Measurements from ENCODE around the gene SH2D5.
A peak's percentile ranks its signal among the peaks of the same experiment; 100 is the strongest.

Gene SH2D5

GRCh38 chr1:20684050-20684620 lies 48.4 kb downstream of the SH2D5 start:
- H3K4me1 ChIP-seq = no peaks in the 10 kb centered on the region
- no peak overlapping the region for H3K9ac ChIP-seq
- H3K27me3 ChIP-seq (ENCODE audit: control insufficient read depth, insufficient read depth, low read length) = no peaks in the 10 kb centered on the region
- no peak overlapping the region for H3K4me2 ChIP-seq (ENCODE audit: low read length)
- no peak overlapping the region for H3K4me3 ChIP-seq (ENCODE audit: low read depth, low read length)
- no peaks in the 10 kb centered on the region for H3K9me3 ChIP-seq (ENCODE audit: control insufficient read depth, low read length)
- H2AFZ ChIP-seq = no peak overlapping the region
- TF ChIP-seq, protein P1, sequence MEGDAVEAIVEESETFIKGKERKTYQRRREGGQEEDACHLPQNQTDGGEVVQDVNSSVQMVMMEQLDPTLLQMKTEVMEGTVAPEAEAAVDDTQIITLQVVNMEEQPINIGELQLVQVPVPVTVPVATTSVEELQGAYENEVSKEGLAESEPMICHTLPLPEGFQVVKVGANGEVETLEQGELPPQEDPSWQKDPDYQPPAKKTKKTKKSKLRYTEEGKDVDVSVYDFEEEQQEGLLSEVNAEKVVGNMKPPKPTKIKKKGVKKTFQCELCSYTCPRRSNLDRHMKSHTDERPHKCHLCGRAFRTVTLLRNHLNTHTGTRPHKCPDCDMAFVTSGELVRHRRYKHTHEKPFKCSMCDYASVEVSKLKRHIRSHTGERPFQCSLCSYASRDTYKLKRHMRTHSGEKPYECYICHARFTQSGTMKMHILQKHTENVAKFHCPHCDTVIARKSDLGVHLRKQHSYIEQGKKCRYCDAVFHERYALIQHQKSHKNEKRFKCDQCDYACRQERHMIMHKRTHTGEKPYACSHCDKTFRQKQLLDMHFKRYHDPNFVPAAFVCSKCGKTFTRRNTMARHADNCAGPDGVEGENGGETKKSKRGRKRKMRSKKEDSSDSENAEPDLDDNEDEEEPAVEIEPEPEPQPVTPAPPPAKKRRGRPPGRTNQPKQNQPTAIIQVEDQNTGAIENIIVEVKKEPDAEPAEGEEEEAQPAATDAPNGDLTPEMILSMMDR (IDR thresholded peaks at IDR 0.05) = no peak
- H3K27ac ChIP-seq = peak overlapping the region; percentile 64
- no peaks in the 10 kb centered on the region for H3K36me3 ChIP-seq (ENCODE audit: control insufficient read depth, insufficient read depth, low read length)
- H3K79me2 ChIP-seq = no peaks in the 10 kb centered on the region

DNA sequence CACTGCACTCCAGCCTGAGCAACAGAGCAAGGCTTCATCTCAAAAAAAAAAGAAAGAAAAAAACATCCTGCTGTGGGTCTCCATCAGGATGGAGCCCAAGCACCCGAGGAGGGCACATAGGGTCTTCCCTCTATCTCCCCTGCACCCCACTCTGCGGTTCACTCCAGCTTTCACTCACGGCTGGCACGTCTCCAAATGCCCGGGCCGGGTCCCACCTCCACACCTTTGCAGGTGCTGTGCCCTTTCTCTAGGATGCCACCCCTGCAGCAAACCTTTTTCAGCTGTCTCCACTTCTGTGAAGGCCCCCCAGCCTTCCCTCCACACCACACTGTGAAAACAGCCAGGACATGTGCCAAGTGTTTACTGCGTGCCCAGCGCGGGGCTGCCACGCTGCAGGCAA lies 48.9 kb downstream of the SH2D5 start:
- Histone ChIP-seq H3K9me3 (ENCODE audit: control insufficient read depth, low read length) (no peaks in the 10 kb centered on the region), H3K27ac (no peak overlapping the region), H2AFZ (no peak overlapping the region), H3K4me1 (no peaks in the 10 kb centered on the region), H3K4me3 (ENCODE audit: low read depth, low read length) (no peak overlapping the region), H3K4me2 (ENCODE audit: low read length) (no peak overlapping the region), H3K36me3 (ENCODE audit: control insufficient read depth, insufficient read depth, low read length) (no peaks in the 10 kb centered on the region), H3K9ac (no peak overlapping the region), H3K79me2 (no peaks in the 10 kb centered on the region), H3K27me3 (ENCODE audit: control insufficient read depth, insufficient read depth, low read length) (no peaks in the 10 kb centered on the region)
- TF ChIP-seq, protein P1 (IDR thresholded peaks at IDR 0.05) = no peak

- Histone ChIP-seq H3K36me3 (ENCODE audit: control insufficient read depth, insufficient read depth, low read length) (no peaks in the 10 kb centered on the region), H2AFZ (no peak overlapping the region), H3K4me3 (ENCODE audit: low read depth, low read length) (no peak overlapping the region), H3K4me2 (ENCODE audit: low read length) (no peak overlapping the region), H3K9ac (no peak overlapping the region), H3K27me3 (ENCODE audit: control insufficient read depth, insufficient read depth, low read length) (no peaks in the 10 kb centered on the region), H3K9me3 (ENCODE audit: control insufficient read depth, low read length) (no peaks in the 10 kb centered on the region), H3K27ac (no peak overlapping the region), H3K79me2 (no peaks in the 10 kb centered on the region), H3K4me1 (no peaks in the 10 kb centered on the region)
- TF ChIP-seq, protein P1 (IDR thresholded peaks at IDR 0.05) = no peak
Observed at GRCh38 chr1:20682571-20683236, 49.8 kb downstream of the SH2D5 start.

DNA sequence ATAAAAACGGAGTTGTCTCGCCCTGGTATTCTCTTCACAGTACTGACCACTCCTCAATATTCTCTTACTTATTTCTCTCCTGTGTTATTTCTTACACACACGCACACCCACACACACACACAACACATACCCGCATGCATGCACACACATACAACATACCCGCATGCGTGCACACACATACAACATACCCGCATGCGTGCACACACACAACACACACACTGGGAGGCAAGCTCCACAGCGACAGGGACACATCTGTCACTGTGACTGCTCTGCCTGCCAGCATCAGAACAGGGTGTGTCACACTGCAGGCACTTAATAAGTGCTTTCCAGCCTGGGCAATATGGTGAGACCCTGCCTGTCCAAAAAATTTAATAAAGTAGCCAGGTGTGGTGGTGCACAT lies 50.5 kb downstream of the SH2D5 start:
- H3K36me3 ChIP-seq (ENCODE audit: control insufficient read depth, insufficient read depth, low read length) = no peaks in the 10 kb centered on the region
- no peak overlapping the region for H3K27ac ChIP-seq
- H2AFZ ChIP-seq = no peak overlapping the region
- H3K27me3 ChIP-seq (ENCODE audit: control insufficient read depth, insufficient read depth, low read length) = no peaks in the 10 kb centered on the region
- no peaks in the 10 kb centered on the region for H3K79me2 ChIP-seq
- no peak overlapping the region for H3K4me3 ChIP-seq (ENCODE audit: low read depth, low read length)
- TF ChIP-seq, protein P1 (IDR thresholded peaks at IDR 0.05) = no peak
- H3K9me3 ChIP-seq (ENCODE audit: control insufficient read depth, low read length) = no peaks in the 10 kb centered on the region
- no peak overlapping the region for H3K9ac ChIP-seq
- H3K4me1 ChIP-seq = no peaks in the 10 kb centered on the region
- no peak overlapping the region for H3K4me2 ChIP-seq (ENCODE audit: low read length)

- TF ChIP-seq, protein P1 (IDR thresholded peaks at IDR 0.05) = no peak
- Histone ChIP-seq H3K27ac (no peak overlapping the region), H3K27me3 (ENCODE audit: control insufficient read depth, insufficient read depth, low read length) (no peaks in the 10 kb centered on the region), H3K9ac (no peak overlapping the region), H2AFZ (no peak overlapping the region), H3K4me1 (no peaks in the 10 kb centered on the region), H3K9me3 (ENCODE audit: control insufficient read depth, low read length) (no peaks in the 10 kb centered on the region), H3K4me3 (ENCODE audit: low read depth, low read length) (no peak overlapping the region), H3K4me2 (ENCODE audit: low read length) (no peak overlapping the region), H3K36me3 (ENCODE audit: control insufficient read depth, insufficient read depth, low read length) (no peaks in the 10 kb centered on the region), H3K79me2 (no peaks in the 10 kb centered on the region)
Observed at GRCh38 chr1:20680269-20680668, 52.2 kb downstream of the SH2D5 start.

Data from parathyroid adenoma (tissue), 2 donors.